Dedifferentiated amniotic fluid mesenchymal stem cell (primary cell): ENCODE data around the gene VAT1.
"Not testable (repeated sequence)": the region's sequence is repeated elsewhere in the genome, so short reads cannot be mapped to it uniquely, and the experiment has no call there.

Experiments used
- DNase-seq: peaks from one replicate; pipeline ENCODE4 v3.0.0-alpha.2; 2016; ENCODE audit errors: extremely low spot score

VAT1 gene

DNA sequence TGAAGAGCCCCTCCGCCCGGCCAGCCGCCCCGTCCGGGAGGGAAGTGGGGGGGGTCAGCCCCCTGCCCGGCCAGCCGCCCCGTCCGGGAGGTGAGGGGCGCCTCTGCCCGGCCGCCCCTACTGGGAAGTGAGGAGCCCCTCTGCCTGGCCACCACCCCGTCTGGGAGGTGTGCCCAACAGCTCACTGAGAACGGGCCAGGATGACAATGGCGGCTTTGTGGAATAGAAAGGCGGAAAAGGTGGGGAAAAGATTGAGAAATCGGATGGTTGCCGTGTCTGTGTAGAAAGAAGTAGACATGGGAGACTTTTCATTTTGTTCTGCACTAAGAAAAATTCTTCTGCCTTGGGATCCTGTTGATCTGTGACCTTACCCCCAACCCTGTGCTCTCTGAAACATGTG is 48.9 kb downstream of the VAT1 start:
- DNase-seq: not testable (repeated sequence)

DNA sequence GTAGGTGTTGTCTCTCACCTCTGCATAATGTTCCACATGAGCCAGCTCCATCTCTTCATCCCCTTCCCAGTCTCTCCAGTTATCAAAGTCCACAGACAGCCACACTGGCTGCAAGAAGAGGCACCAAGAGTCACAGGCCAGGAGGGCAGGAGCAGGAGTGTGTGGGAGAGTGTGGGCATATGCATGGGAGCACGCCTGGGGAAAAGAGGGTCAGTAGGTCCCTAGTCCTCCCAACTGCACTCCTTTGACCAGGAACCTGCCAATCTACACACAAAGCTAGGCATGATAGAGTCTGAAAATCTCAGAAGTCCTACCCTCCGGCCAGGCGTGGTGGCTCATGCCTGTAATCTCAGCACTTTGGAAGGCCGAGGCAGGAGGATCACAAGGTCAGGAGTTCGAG is 50.6 kb downstream of the VAT1 start:
- no peak for DNase-seq

DNA sequence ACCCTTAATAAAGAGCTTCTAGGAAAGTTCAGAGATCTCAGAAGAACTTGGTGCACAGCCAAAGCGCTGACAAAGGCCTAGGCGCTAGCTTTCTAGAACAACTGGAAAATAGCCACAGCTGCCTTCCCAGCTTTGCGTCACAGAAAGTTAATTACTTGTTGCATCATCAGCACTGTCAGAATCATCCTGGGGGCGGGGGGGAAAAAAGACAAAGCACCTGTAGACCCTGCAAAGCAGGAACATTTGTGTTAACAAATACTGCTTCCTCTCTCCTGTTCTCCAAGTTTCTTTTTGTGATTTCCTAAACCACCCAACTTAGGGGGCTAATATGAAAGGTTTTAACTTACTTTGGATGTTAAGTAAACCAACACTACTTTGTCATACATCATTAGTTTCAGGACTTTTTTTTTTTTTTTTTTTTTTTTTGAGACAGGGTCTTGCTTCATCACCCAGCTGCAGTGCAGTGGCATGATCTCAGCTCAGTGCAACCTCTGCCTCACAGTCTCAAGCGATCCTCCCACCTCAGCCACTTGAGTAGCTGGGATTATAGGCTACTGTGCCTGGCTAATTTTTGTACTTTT is 53.1 kb downstream of the VAT1 start:
- DNase-seq: no peak

DNA sequence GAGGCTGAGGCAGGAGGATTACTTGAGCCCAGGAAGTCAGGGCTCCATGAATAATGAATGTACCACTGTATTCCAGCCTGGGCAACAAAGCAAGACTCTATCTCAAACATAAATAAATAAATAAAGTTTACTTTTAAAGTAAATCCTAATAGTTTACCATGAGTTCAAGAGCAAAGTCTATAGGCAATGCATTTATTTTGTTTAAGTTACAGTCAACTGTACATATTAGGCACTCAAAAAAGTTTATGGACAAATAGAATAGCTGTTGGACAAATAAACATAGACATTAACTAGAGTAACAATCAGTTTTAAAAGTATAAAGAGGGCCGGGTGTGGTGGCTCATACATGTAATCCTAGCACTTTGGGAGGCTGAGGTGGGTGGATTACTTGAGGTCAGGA is 54.3 kb downstream of the VAT1 start:
- no peak for DNase-seq
